ACC112 (cell line): ENCODE results near the gene EPHA8.

Experiments
- H2AFZ ChIP-seq: fragments of 200-600 bp; sonication (generic); one replicate; pipeline ENCODE4 v1.6.0; 2017; ENCODE audit warnings: antibody characterized with exemption, low read length; ENCODE audit not compliant: unreplicated experiment
- H3K27ac ChIP-seq: fragments of 200-600 bp; sonication (generic); 2 replicates; pipeline ENCODE4 v1.5.1; 2014; ENCODE audit warnings: low read depth, mild to moderate bottlenecking, antibody characterized with exemption, low read length, moderate library complexity
- H3K27me3 ChIP-seq: fragments of 200-600 bp; sonication (generic); 2 replicates; pipeline ENCODE4 v1.6.1; 2014; ENCODE audit warnings: mild to moderate bottlenecking, antibody characterized with exemption, low read length, moderate library complexity, mixed read lengths; ENCODE audit not compliant: insufficient read depth
- H3K36me3 ChIP-seq: fragments of 200-600 bp; sonication (generic); 2 replicates; pipeline ENCODE4 v1.6.1; 2016; ENCODE audit warnings: mild to moderate bottlenecking, antibody characterized with exemption, low read length, moderate library complexity, mixed read lengths; ENCODE audit not compliant: insufficient read depth
- H3K4me1 ChIP-seq: fragments of 200-600 bp; sonication (generic); one replicate; pipeline ENCODE4 v1.6.1; 2016; ENCODE audit warnings: low read length, mixed read lengths; ENCODE audit not compliant: insufficient read depth, unreplicated experiment, control insufficient read depth
- H3K4me3 ChIP-seq: fragments of 200-600 bp; sonication (generic); 2 replicates; pipeline ENCODE4 v1.5.1; 2014; ENCODE audit warnings: mild to moderate bottlenecking, low read depth, low read length
- H3K79me2 ChIP-seq: fragments of 200-600 bp; sonication (generic); one replicate; pipeline ENCODE4 v1.6.0; 2016; ENCODE audit warnings: low read length; ENCODE audit not compliant: control insufficient read depth, unreplicated experiment, insufficient read depth

The EPHA8 gene

GRCh38 chr1:22592919-22593790 lies 29.9 kb downstream of the EPHA8 start:
- Histone ChIP-seq H3K79me2 (no peaks in the 10 kb centered on the region), H3K4me3 (no peak overlapping the region), H3K27me3 (peaks cover 38% of the 10 kb centered on the region; the same call in 1 of the 2 replicates), H2AFZ (no peak overlapping the region), H3K36me3 (no peaks in the 10 kb centered on the region), H3K27ac (no peak overlapping the region), H3K4me1 (no peaks in the 10 kb centered on the region)

GRCh38 chr1:22594396-22594795 lies 31.1 kb downstream of the EPHA8 start:
- H3K36me3 ChIP-seq: no peaks in the 10 kb centered on the region
- no peaks in the 10 kb centered on the region for H3K4me1 ChIP-seq
- H3K27ac ChIP-seq: no peak overlapping the region
- no peak overlapping the region for H2AFZ ChIP-seq
- H3K4me3 ChIP-seq: no peak overlapping the region
- peaks cover 41% of the 10 kb centered on the region for H3K27me3 ChIP-seq
- H3K79me2 ChIP-seq: no peaks in the 10 kb centered on the region

- H2AFZ ChIP-seq: no peak overlapping the region
- no peaks in the 10 kb centered on the region for H3K79me2 ChIP-seq
- H3K4me3 ChIP-seq: no peak overlapping the region
- peaks cover 40% of the 10 kb centered on the region for H3K27me3 ChIP-seq
- no peaks in the 10 kb centered on the region for H3K4me1 ChIP-seq
- H3K27ac ChIP-seq: no peak overlapping the region
- no peaks in the 10 kb centered on the region for H3K36me3 ChIP-seq
Measured at GRCh38 chr1:22595108-22595507, 31.8 kb downstream of the EPHA8 start.

GRCh38 chr1:22597301-22597965 lies 34.1 kb downstream of the EPHA8 start:
- H3K27ac ChIP-seq: no peak overlapping the region
- H3K27me3 ChIP-seq: peaks cover 47% of the 10 kb centered on the region
- no peaks in the 10 kb centered on the region for H3K79me2 ChIP-seq
- H3K36me3 ChIP-seq: no peaks in the 10 kb centered on the region
- H3K4me1 ChIP-seq: no peaks in the 10 kb centered on the region
- no peak overlapping the region for H2AFZ ChIP-seq
- H3K4me3 ChIP-seq: no peak overlapping the region

- H3K27me3 ChIP-seq: peaks cover 50% of the 10 kb centered on the region
- no peaks in the 10 kb centered on the region for H3K79me2 ChIP-seq
- H3K36me3 ChIP-seq: no peaks in the 10 kb centered on the region
- H2AFZ ChIP-seq: no peak overlapping the region
- H3K4me3 ChIP-seq: no peak overlapping the region
- H3K27ac ChIP-seq: no peak overlapping the region
- H3K4me1 ChIP-seq: no peaks in the 10 kb centered on the region
Measured at GRCh38 chr1:22597996-22598395, 34.7 kb downstream of the EPHA8 start.

GRCh38 chr1:22598736-22599135 lies 35.4 kb downstream of the EPHA8 start:
- H3K79me2 ChIP-seq: no peaks in the 10 kb centered on the region
- H2AFZ ChIP-seq: no peak overlapping the region
- no peak overlapping the region for H3K4me3 ChIP-seq
- H3K27ac ChIP-seq: no peak overlapping the region
- H3K4me1 ChIP-seq: no peaks in the 10 kb centered on the region
- peaks cover 51% of the 10 kb centered on the region for H3K27me3 ChIP-seq
- no peaks in the 10 kb centered on the region for H3K36me3 ChIP-seq

- Histone ChIP-seq H3K36me3 (no peaks in the 10 kb centered on the region), H2AFZ (no peak overlapping the region), H3K27me3 (peaks cover 64% of the 10 kb centered on the region), H3K27ac (no peak overlapping the region), H3K4me1 (no peaks in the 10 kb centered on the region), H3K4me3 (no peak overlapping the region), H3K79me2 (no peaks in the 10 kb centered on the region)
Measured at GRCh38 chr1:22600071-22600816, 37.0 kb downstream of the EPHA8 start.

GRCh38 chr1:22600817-22601605 lies 37.7 kb downstream of the EPHA8 start:
- peaks cover 69% of the 10 kb centered on the region for H3K27me3 ChIP-seq
- no peak overlapping the region for H2AFZ ChIP-seq
- no peaks in the 10 kb centered on the region for H3K79me2 ChIP-seq
- no peak overlapping the region for H3K27ac ChIP-seq
- H3K36me3 ChIP-seq: no peaks in the 10 kb centered on the region
- no peak overlapping the region for H3K4me3 ChIP-seq
- no peaks in the 10 kb centered on the region for H3K4me1 ChIP-seq

GRCh38 chr1:22601610-22602009 lies 38.3 kb downstream of the EPHA8 start:
- Histone ChIP-seq H2AFZ (no peak overlapping the region), H3K4me1 (no peaks in the 10 kb centered on the region), H3K79me2 (no peaks in the 10 kb centered on the region), H3K4me3 (no peak overlapping the region), H3K27ac (no peak overlapping the region), H3K36me3 (no peaks in the 10 kb centered on the region), H3K27me3 (peaks cover 75% of the 10 kb centered on the region)

GRCh38 chr1:22602060-22602740 lies 38.9 kb downstream of the EPHA8 start:
- Histone ChIP-seq H3K79me2 (no peaks in the 10 kb centered on the region), H3K4me3 (no peak overlapping the region), H3K27me3 (peaks cover 81% of the 10 kb centered on the region), H3K36me3 (no peaks in the 10 kb centered on the region), H3K27ac (no peak overlapping the region), H2AFZ (no peak overlapping the region), H3K4me1 (no peaks in the 10 kb centered on the region)
